ENCODE results near the gene NLRP3.
"Not testable (repeated sequence)": the region's sequence is repeated elsewhere in the genome, so short reads cannot be mapped to it uniquely, and the experiment has no call there.

Gene NLRP3

GRCh38 chr1:247392088-247392487, 23.9 kb upstream of the NLRP3 start:
- DNase-seq (ENCODE audit: low read depth): no peak
- no peak overlapping the region for H3K4me3 ChIP-seq (ENCODE audit: low read length)
- peaks cover 4% of the 10 kb centered on the region for H3K4me1 ChIP-seq (ENCODE audit: control insufficient read depth, insufficient read depth, low read length)
- no peaks in the 10 kb centered on the region for H3K27me3 ChIP-seq (replicated peaks; ENCODE audit: control insufficient read depth, insufficient read depth, low read length)
- no peaks in the 10 kb centered on the region for H3K9me3 ChIP-seq (ENCODE audit: control insufficient read depth, low read length)
- H3K9ac ChIP-seq (ENCODE audit: low read length): no peak overlapping the region
- H3K36me3 ChIP-seq (ENCODE audit: control insufficient read depth, insufficient read depth, low read length, severe bottlenecking): no peaks in the 10 kb centered on the region

- DNase-seq (ENCODE audit: low read depth); H3K4me3 ChIP-seq (ENCODE audit: low read length); H3K27me3 ChIP-seq (replicated peaks; ENCODE audit: control insufficient read depth, insufficient read depth, low read length); H3K9ac ChIP-seq (ENCODE audit: low read length); H3K4me1 ChIP-seq (ENCODE audit: control insufficient read depth, insufficient read depth, low read length); H3K36me3 ChIP-seq (ENCODE audit: control insufficient read depth, insufficient read depth, low read length, severe bottlenecking); H3K9me3 ChIP-seq (ENCODE audit: control insufficient read depth, low read length): not testable (repeated sequence)
Observed at GRCh38 chr1:247395075-247395474, 20.9 kb upstream of the NLRP3 start.

DNA sequence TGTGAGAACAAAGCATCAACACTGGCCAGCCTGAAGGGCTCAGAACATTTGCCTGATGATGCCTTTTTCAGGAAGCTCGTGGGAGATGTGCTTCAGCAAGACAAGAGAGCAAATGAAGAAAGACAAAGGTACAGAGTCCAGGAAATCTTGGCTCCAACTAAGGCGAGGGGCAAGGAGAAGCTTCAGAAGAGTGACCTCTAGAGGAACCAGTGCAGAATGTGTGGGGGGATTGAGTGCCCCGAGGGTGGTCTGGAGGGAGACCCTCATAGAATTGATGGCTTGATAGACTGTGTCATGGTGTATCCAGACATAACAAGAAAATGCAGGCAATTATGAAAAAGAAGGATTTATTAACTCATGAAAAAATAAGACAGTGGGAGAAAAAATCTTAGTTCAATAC, 15.3 kb upstream of the NLRP3 start:
- Histone ChIP-seq H3K9ac (ENCODE audit: low read length) (no peak overlapping the region), H3K9me3 (ENCODE audit: control insufficient read depth, low read length) (no peaks in the 10 kb centered on the region), H3K4me1 (ENCODE audit: control insufficient read depth, insufficient read depth, low read length) (no peaks in the 10 kb centered on the region), H3K4me3 (ENCODE audit: low read length) (no peak overlapping the region), H3K27me3 (replicated peaks; ENCODE audit: control insufficient read depth, insufficient read depth, low read length) (no peaks in the 10 kb centered on the region), H3K36me3 (ENCODE audit: control insufficient read depth, insufficient read depth, low read length, severe bottlenecking) (no peaks in the 10 kb centered on the region)
- no peak for DNase-seq (ENCODE audit: low read depth)

DNA sequence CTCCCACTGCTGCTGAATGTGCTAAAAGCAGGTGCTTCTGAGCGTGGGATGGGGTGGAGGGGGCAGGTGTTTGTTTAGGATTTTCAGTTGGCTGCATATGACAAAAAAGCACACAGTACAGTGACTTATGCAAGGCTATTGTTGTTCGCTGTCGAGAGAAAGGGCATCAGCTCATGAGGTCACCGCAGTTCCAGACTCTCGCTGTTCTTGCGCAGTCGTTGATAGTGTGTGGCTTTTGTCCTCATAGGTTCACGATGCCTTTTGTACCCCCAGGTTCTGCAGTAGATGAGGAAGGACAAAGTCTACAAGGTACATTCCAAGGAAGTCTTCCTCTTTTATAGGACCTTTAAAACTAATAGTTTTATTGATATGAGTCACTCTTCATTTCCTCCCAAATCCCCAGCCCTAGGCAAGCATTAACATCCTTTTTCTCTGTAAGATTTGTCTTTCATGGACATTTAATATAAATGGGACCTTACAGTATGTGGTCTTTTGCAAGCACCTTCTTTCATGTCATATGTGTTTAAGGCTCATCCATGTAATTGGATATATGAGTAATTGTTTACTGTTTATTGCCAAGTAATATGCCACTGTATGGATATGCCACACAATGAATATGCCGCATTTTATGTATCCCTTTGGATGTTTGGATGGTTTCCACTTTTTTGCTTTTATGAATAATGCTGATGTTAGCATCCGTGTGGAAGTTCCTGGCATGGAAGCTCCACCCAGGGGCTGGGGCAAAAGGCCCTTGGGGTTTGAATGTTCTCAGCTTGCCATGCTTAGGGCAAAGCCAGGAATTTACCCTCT, 14.5 kb upstream of the NLRP3 start:
- Histone ChIP-seq H3K4me1 (ENCODE audit: control insufficient read depth, insufficient read depth, low read length) (no peaks in the 10 kb centered on the region), H3K36me3 (ENCODE audit: control insufficient read depth, insufficient read depth, low read length, severe bottlenecking) (no peaks in the 10 kb centered on the region), H3K4me3 (ENCODE audit: low read length) (no peak overlapping the region), H3K9me3 (ENCODE audit: control insufficient read depth, low read length) (no peaks in the 10 kb centered on the region), H3K27me3 (replicated peaks; ENCODE audit: control insufficient read depth, insufficient read depth, low read length) (no peaks in the 10 kb centered on the region), H3K9ac (ENCODE audit: low read length) (no peak overlapping the region)
- DNase-seq (ENCODE audit: low read depth): no peak

DNA sequence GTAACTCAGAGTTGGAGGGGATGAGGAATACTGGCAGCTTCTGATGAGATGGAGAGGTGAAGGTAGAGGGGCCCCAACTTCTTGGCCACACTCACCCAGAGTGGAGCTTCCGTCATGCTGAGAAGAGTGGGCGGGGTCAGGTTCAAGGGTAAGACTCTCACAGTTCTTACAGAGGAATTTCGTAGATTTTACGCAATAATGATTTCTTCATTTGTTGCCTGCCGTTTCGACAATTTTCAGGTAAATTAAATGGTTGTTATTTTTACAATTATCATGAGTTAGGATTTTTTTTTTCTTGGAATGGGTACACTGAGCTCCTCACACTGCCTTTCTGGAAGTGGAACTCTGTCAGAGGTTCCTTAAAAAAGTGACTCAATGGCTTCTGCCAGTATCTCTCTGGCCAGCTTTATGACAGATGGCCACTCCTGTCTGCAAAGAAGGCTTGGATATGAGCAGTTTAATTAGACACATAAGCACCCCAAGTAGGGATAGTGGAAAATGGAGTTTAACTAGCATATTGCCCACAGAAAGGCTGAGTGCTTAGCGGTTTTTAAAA, 13.8 kb upstream of the NLRP3 start:
- H3K27me3 ChIP-seq (replicated peaks; ENCODE audit: control insufficient read depth, insufficient read depth, low read length): no peaks in the 10 kb centered on the region
- no peaks in the 10 kb centered on the region for H3K4me1 ChIP-seq (ENCODE audit: control insufficient read depth, insufficient read depth, low read length)
- no peaks in the 10 kb centered on the region for H3K9me3 ChIP-seq (ENCODE audit: control insufficient read depth, low read length)
- no peak for DNase-seq (ENCODE audit: low read depth)
- H3K36me3 ChIP-seq (ENCODE audit: control insufficient read depth, insufficient read depth, low read length, severe bottlenecking): no peaks in the 10 kb centered on the region
- no peak overlapping the region for H3K4me3 ChIP-seq (ENCODE audit: low read length)
- H3K9ac ChIP-seq (ENCODE audit: low read length): no peak overlapping the region

DNA sequence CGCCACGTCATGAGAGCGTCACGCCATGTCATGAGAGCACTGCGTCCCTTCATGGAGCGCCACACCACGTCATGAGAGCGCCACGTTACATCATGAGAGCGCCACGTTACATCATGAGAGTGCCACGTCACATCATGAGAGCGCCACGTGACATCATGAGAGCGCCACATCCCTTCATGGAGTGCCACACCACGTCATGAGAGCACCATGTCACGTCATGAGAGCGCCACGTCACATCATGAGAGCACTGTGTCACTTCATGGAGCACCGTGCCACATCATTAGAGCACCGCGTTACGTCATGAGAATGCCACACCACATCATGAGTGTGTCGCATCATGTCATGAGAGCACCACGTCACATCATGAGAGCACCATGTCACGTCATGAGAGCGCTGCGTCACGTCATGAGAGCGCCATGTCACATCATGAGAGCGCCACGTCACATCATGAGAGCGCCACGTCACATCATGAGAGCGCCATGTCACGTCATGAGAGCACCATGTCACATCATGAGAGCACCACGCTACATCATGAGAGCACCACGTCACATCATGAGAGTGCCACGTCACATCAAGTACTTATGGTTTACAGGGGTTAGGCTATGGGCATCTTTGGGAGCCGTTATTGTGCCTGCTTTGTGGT, 9.8 kb upstream of the NLRP3 start:
- Histone ChIP-seq H3K36me3 (ENCODE audit: control insufficient read depth, insufficient read depth, low read length, severe bottlenecking) (no peaks in the 10 kb centered on the region), H3K27me3 (replicated peaks; ENCODE audit: control insufficient read depth, insufficient read depth, low read length) (no peaks in the 10 kb centered on the region), H3K4me3 (ENCODE audit: low read length) (no peak overlapping the region), H3K9me3 (ENCODE audit: control insufficient read depth, low read length) (no peaks in the 10 kb centered on the region), H3K9ac (ENCODE audit: low read length) (no peak overlapping the region), H3K4me1 (ENCODE audit: control insufficient read depth, insufficient read depth, low read length) (no peaks in the 10 kb centered on the region)
- DNase-seq (ENCODE audit: low read depth): no peak

DNA sequence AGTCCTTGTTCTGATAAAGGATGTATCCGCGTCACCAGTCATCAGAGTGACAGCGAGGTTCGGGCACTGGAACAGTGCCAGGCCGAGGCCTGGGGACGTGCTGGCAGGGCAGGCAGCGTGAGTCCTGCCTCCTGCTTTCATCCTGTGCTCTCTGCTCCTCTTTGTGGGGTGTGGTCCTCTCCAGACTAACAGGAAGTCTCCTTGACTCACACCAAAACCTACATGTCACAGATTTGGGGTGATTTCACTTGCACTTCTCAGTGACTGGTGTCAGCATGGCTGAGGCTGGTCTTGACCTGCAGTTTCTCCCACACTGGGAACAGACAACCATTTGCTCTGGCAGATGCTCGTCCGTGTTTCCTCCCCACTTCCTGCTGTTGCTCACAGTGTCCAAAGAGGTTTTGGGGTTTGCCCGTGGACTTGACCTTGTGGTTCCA, 8.8 kb upstream of the NLRP3 start:
- H3K4me3 ChIP-seq (ENCODE audit: low read length): no peak overlapping the region
- H3K27me3 ChIP-seq (replicated peaks; ENCODE audit: control insufficient read depth, insufficient read depth, low read length): no peaks in the 10 kb centered on the region
- no peaks in the 10 kb centered on the region for H3K36me3 ChIP-seq (ENCODE audit: control insufficient read depth, insufficient read depth, low read length, severe bottlenecking)
- no peak overlapping the region for H3K9ac ChIP-seq (ENCODE audit: low read length)
- no peaks in the 10 kb centered on the region for H3K4me1 ChIP-seq (ENCODE audit: control insufficient read depth, insufficient read depth, low read length)
- H3K9me3 ChIP-seq (ENCODE audit: control insufficient read depth, low read length): no peaks in the 10 kb centered on the region
- no peak for DNase-seq (ENCODE audit: low read depth)

GRCh38 chr1:247408100-247408499, 7.9 kb upstream of the NLRP3 start:
- H3K9ac ChIP-seq (ENCODE audit: low read length): no peak overlapping the region
- no peaks in the 10 kb centered on the region for H3K4me1 ChIP-seq (ENCODE audit: control insufficient read depth, insufficient read depth, low read length)
- no peaks in the 10 kb centered on the region for H3K36me3 ChIP-seq (ENCODE audit: control insufficient read depth, insufficient read depth, low read length, severe bottlenecking)
- no peaks in the 10 kb centered on the region for H3K27me3 ChIP-seq (replicated peaks; ENCODE audit: control insufficient read depth, insufficient read depth, low read length)
- H3K9me3 ChIP-seq (ENCODE audit: control insufficient read depth, low read length): no peaks in the 10 kb centered on the region
- no peak overlapping the region for H3K4me3 ChIP-seq (ENCODE audit: low read length)
- DNase-seq (ENCODE audit: low read depth): no peak

DNA sequence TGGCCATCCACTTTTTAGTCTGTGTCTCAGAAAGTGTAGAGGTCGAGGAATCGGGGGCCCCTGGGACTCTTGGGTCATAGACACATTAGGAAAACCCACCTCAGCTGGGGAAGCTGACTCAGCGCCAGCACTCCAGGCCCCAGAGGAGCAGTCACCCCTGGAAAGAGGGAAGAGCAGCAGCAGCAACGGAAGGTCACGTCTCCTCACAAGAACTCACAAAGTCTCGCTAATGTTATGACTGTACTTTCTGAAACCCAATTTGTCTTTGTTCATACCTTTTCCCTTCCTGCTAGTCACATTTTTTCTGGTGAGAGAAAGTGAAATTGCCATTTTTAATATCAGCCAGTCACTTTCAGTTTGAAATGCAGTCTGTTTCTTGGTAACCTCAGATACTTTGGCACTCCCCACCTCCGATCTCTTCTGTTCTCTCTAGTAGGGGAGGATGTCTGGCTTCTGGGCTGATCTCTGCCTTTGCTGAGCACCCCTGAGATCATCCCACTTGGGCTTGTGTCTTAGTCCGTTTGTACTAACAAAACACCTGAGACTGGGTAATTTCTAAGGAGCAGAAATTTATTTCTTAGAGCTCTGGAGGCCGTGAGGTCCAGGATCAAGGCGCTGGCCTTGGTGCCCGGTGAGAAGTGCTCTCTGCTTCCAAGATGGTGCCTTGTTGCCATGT, 6.0 kb upstream of the NLRP3 start:
- Histone ChIP-seq H3K9me3 (ENCODE audit: control insufficient read depth, low read length) (no peaks in the 10 kb centered on the region), H3K36me3 (ENCODE audit: control insufficient read depth, insufficient read depth, low read length, severe bottlenecking) (no peaks in the 10 kb centered on the region), H3K4me1 (ENCODE audit: control insufficient read depth, insufficient read depth, low read length) (no peaks in the 10 kb centered on the region), H3K9ac (ENCODE audit: low read length) (no peak overlapping the region), H3K27me3 (replicated peaks; ENCODE audit: control insufficient read depth, insufficient read depth, low read length) (no peaks in the 10 kb centered on the region), H3K4me3 (ENCODE audit: low read length) (no peak overlapping the region)
- no peak for DNase-seq (ENCODE audit: low read depth)

- Histone ChIP-seq H3K9me3 (ENCODE audit: control insufficient read depth, low read length) (no peaks in the 10 kb centered on the region), H3K9ac (ENCODE audit: low read length) (no peak overlapping the region), H3K4me1 (ENCODE audit: control insufficient read depth, insufficient read depth, low read length) (no peaks in the 10 kb centered on the region), H3K27me3 (replicated peaks; ENCODE audit: control insufficient read depth, insufficient read depth, low read length) (no peaks in the 10 kb centered on the region), H3K36me3 (ENCODE audit: control insufficient read depth, insufficient read depth, low read length, severe bottlenecking) (no peaks in the 10 kb centered on the region), H3K4me3 (ENCODE audit: low read length) (no peak overlapping the region)
- DNase-seq (ENCODE audit: low read depth): no peak
Observed at GRCh38 chr1:247411621-247412327, 4.2 kb upstream of the NLRP3 start.

GRCh38 chr1:247417831-247418230, 1.9 kb downstream of the NLRP3 start:
- Histone ChIP-seq H3K9ac (ENCODE audit: low read length) (no peak overlapping the region), H3K4me3 (ENCODE audit: low read length) (no peak overlapping the region), H3K27me3 (replicated peaks; ENCODE audit: control insufficient read depth, insufficient read depth, low read length) (no peaks in the 10 kb centered on the region)

More at GRCh38 chr1:247417831-247418230, 1.9 kb downstream of the NLRP3 start:
- no peaks in the 10 kb centered on the region for H3K9me3 ChIP-seq (ENCODE audit: control insufficient read depth, low read length)
- DNase-seq (ENCODE audit: low read depth): no peak
- no peaks in the 10 kb centered on the region for H3K4me1 ChIP-seq (ENCODE audit: control insufficient read depth, insufficient read depth, low read length)
- no peaks in the 10 kb centered on the region for H3K36me3 ChIP-seq (ENCODE audit: control insufficient read depth, insufficient read depth, low read length, severe bottlenecking)

Data from adipocyte (in vitro differentiated cells).